Stomach (tissue), 9 donors: Measurements from ENCODE around the gene MUC5B. TPM values are rescaled to one million over a fixed set of nuclear protein-coding genes. Genes with fewer than 3 reads are reported as not detected.

ENCODE experiments used
- DNase-seq, 2 donors: peaks; one replicate each; pipeline versions ENCODE4 v3.0.0 to v3.0.0-alpha.2; 2013 to 2019
- H3K27ac ChIP-seq, 5 donors: fragments of 200-600 bp in 4 of 5; sonication (generic) in 4 of 5; one replicate each; pipeline ENCODE4 v1.5.1; 2013 to 2019; ENCODE audit warnings: mild to moderate bottlenecking in 1 of 5, moderate library complexity in 1 of 5
- H3K27me3 ChIP-seq, 3 donors: fragments of 200-600 bp; sonication (generic); one replicate each; pipeline ENCODE4 v1.5.1; 2017 to 2019; ENCODE audit warnings: mixed run types in 1 of 3
- H3K36me3 ChIP-seq, 4 donors: fragments of 200-600 bp; sonication (generic); 1 replicate in 3 of 4; 2 replicates in 1 of 4; pipeline ENCODE4 v1.5.1; 2016 to 2019
- H3K4me1 ChIP-seq, 4 donors: fragments of 200-600 bp; sonication (generic); one replicate each; pipeline ENCODE4 v1.5.1; 2016 to 2019
- H3K4me3 ChIP-seq, 4 donors: fragments of 200-600 bp; sonication (generic) in 3 of 4; one replicate each; pipeline ENCODE4 v1.5.1; 2016 to 2019; ENCODE audit warnings: mild to moderate bottlenecking in 1 of 4
- H3K9me3 ChIP-seq, 4 donors: fragments of 200-600 bp; sonication (generic); one replicate each; pipeline ENCODE4 v1.5.1; 2016 to 2019
- EP300 ChIP-seq: sonication (generic); formaldehyde crosslinking; IDR thresholded peaks from one replicate; pipeline ENCODE4 v1.6.1; 2017; ENCODE audit warnings: antibody characterized with exemption
- POLR2A ChIP-seq, 4 donors: fragments of 450-650 bp; IDR thresholded peaks; one replicate each; pipeline ENCODE4 v1.6.1; 2016; ENCODE audit warnings: antibody characterized with exemption in 4 of 4, control low read depth in 2 of 4, mild to moderate bottlenecking in 1 of 4, moderate library complexity in 1 of 4
- POLR2AphosphoS5 ChIP-seq, 3 donors: sonication (generic); formaldehyde crosslinking; IDR thresholded peaks; one replicate each; pipeline ENCODE4 v1.6.1; 2016; ENCODE audit warnings: antibody characterized with exemption in 3 of 3
- WGBS, 5 donors: extraction: QIAGEN DNeasy Blood & Tissue Kit in 3 of 5; methylation state at CpG; one replicate each; pipeline versions ENCODE4 v1.1.5 to v1.1.7; 2013 to 2018; 5-methylcytosine and 5-hydroxymethylcytosine counted together
- intact Hi-C: fragments of 100-400 bp; cut with DNase I; formaldehyde crosslinking; loops from one replicate; pipeline ENCODE4 v1.15.1; 2023; ENCODE audit warnings: low total_unique reads
- polyA plus RNA-seq, 3 donors: library from polyadenylated mRNA; stranded (reverse); fragments of 200-250 nt; gene quantifications; one replicate each; pipeline ENCODE4 v1.2.3, GENCODE V29; 2013
- total RNA-seq, 5 donors: library from RNA; depleted of rRNA; stranded (reverse); fragments of >200 nt; gene quantifications; one replicate each; pipeline versions ENCODE4 v1.1.0 to v1.2.3, GENCODE V29; 2014 to 2016
- TF ChIP-seq, protein P1 (sequence below), 7 experiments: fragments of 450-650 bp in 4 of 7; fragments of 200-600 bp in 3 of 7; sonication (generic) in 3 of 7; IDR thresholded peaks; one replicate each; pipeline ENCODE4 v1.5.1; 2016 to 2019; ENCODE audit warnings: antibody characterized with exemption in 7 of 7, control low read depth in 2 of 7, mild to moderate bottlenecking in 1 of 7
- donor health status: healthy with polysubstance abuse.
- donor health status: Bipolar disorder and iron deficiency.
- donor health status: healthy.

The MUC5B gene
- total and polyA plus RNA-seq, 8 donors: under 0.01 to 516 (median 6.6) TPM

DNA sequence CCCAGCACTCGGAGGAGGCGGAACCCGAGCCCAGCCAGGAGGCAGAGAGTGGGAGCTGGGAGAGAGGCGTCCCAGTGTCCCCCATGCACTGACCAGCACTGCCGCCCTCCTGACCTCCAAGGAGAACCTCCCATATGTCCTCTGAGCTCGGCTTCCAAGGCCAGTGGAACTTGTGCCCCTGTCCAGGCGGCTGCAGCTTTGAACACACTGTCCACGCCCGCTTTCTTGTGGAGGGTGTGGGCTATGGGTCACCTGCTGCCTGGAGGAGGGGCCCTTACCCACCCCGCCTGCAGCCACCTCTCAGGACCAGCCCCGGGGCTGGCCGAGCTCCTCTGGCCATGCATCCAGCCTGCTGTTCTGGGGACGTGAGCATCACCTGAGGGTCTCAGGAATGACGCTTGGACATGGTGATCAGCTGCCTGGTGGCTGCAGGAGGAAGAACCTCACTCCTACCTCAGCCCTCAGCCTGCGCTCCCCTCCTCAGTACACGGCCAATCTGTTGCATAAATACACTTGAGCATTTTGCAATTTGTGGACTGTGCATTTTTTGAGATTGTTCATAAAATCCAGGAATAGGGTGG lies 22.2 kb upstream of the MUC5B start:
- DNase-seq: peak in 1 of 2 donors; percentile 25
- H3K27me3 ChIP-seq: peaks cover 5 to 88% (median 11%) of the 10 kb centered on the region in 3 donors
- TF ChIP-seq POLR2A (IDR thresholded peaks at IDR 0.05) (no peak), EP300 (no peak), POLR2AphosphoS5 (IDR thresholded peaks at IDR 0.05) (no peak)
- TF ChIP-seq, protein P1, sequence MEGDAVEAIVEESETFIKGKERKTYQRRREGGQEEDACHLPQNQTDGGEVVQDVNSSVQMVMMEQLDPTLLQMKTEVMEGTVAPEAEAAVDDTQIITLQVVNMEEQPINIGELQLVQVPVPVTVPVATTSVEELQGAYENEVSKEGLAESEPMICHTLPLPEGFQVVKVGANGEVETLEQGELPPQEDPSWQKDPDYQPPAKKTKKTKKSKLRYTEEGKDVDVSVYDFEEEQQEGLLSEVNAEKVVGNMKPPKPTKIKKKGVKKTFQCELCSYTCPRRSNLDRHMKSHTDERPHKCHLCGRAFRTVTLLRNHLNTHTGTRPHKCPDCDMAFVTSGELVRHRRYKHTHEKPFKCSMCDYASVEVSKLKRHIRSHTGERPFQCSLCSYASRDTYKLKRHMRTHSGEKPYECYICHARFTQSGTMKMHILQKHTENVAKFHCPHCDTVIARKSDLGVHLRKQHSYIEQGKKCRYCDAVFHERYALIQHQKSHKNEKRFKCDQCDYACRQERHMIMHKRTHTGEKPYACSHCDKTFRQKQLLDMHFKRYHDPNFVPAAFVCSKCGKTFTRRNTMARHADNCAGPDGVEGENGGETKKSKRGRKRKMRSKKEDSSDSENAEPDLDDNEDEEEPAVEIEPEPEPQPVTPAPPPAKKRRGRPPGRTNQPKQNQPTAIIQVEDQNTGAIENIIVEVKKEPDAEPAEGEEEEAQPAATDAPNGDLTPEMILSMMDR (IDR thresholded peaks at IDR 0.05): no peak
- H3K36me3 ChIP-seq: peaks cover 0 to 55% (median 25%) of the 10 kb centered on the region in 4 donors
- H3K9me3 ChIP-seq: no peaks in the 10 kb centered on the region
- H3K4me1 ChIP-seq: peaks cover 0 to 17% (median 11%) of the 10 kb centered on the region in 4 donors
- WGBS, 5 donors: 62 to 80% (median 72%) methylated on average over 10 to 16 of the region's 16 CpGs
- H3K27ac ChIP-seq: no peak overlapping the region
- intact Hi-C loops: no loop called here
- H3K4me3 ChIP-seq: no peak overlapping the region

DNA sequence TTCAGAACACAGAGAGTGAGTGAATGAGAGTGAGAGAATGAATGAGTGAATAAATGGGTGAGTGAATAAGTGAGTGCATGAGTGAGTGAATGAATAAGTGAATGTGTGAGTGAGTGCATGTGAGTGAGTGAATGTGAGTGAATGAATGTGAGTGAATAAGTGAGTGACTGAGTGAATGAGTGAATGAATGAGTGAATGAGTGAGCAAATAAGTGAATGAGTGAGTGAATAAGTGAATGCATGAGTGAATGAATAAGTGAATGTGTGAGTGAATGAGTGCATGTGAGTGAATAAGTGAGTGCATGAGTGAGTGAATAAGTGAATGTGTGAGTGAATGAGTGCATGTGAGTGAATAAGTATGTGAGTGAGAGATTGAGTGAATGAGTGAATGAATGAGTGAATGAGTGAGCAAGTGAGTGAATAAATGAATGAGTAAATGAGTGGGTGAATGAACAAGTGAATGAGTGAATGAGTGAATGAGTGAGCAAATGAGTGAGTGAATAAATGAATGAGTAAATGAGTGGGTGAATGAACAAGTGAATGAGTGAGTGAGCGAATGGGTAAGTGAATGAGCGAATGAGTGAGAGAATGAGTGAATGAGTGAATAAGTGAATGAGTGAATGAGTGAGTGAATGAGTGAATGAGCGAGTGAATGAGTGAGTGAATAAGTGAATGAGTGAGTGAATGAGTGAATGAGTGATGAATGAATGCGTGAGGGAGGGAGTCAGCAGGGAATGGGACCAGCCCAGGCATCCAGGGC lies 21.3 kb upstream of the MUC5B start:
- Histone ChIP-seq H3K27me3 (peaks cover 5 to 86% (median 11%) of the 10 kb centered on the region in 3 donors), H3K4me1 (peaks cover 0 to 17% (median 11%) of the 10 kb centered on the region in 4 donors), H3K4me3 (no peak overlapping the region), H3K27ac (no peak overlapping the region), H3K9me3 (no peaks in the 10 kb centered on the region), H3K36me3 (peaks cover 0 to 46% (median 20%) of the 10 kb centered on the region in 4 donors)
- DNase-seq: no peak
- intact Hi-C loops: no loop called here
- TF ChIP-seq POLR2A (IDR thresholded peaks at IDR 0.05) (no peak), POLR2AphosphoS5 (IDR thresholded peaks at IDR 0.05) (peak in 2 of 3 donors; percentile 3 to 21)
- 81 to 92% (median 85%) methylated on average over 4 of the region's 4 CpGs for WGBS, 5 donors

DNA sequence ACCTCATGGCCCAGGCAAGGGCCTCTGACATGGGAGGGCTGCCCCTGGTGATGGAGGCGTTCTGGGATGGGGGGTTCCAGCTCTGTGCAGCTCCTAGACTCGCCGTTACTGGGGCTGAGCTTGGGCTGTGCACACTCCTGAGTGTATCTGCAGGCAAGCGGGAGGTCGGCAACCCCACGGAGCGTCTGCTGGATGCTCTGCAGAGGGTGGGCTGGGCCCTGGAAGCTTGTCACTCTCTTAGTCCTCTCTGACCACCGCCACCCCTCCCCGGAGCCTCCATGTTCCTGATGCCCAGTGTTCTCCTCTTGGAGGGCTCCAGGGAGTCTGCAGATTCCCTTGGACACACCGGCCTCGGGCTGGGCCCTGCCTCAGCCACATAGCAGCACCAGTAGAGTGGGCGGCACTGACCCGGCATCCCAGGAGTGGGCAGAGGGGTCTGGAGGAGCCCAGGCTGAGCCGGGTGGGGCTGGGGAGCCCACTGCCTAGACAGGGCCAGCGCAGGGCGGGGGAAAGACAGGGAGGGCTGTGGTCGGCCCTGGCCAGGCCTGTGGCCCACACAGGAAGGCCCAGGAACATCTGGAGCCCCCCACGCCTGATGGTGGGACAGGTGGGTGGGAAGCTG lies 20.6 kb upstream of the MUC5B start:
- Histone ChIP-seq H3K4me3 (no peak overlapping the region), H3K4me1 (peaks cover 0 to 17% (median 11%) of the 10 kb centered on the region in 4 donors), H3K36me3 (peaks cover 0 to 39% (median 17%) of the 10 kb centered on the region in 4 donors), H3K9me3 (no peaks in the 10 kb centered on the region), H3K27ac (peak overlapping the region in 1 of 5 donors; percentile 1), H3K27me3 (peaks cover 4 to 86% (median 11%) of the 10 kb centered on the region in 3 donors)
- peak; percentile 37 to 62 for DNase-seq
- WGBS, 5 donors: 35 to 43% (median 39%) methylated on average over 12 to 18 of the region's 18 CpGs
- intact Hi-C loops: no loop called here
- TF ChIP-seq POLR2AphosphoS5 (IDR thresholded peaks at IDR 0.05) (no peak), EP300 (no peak), POLR2A (IDR thresholded peaks at IDR 0.05) (no peak)
- TF ChIP-seq, protein P1 (IDR thresholded peaks at IDR 0.05): no peak

DNA sequence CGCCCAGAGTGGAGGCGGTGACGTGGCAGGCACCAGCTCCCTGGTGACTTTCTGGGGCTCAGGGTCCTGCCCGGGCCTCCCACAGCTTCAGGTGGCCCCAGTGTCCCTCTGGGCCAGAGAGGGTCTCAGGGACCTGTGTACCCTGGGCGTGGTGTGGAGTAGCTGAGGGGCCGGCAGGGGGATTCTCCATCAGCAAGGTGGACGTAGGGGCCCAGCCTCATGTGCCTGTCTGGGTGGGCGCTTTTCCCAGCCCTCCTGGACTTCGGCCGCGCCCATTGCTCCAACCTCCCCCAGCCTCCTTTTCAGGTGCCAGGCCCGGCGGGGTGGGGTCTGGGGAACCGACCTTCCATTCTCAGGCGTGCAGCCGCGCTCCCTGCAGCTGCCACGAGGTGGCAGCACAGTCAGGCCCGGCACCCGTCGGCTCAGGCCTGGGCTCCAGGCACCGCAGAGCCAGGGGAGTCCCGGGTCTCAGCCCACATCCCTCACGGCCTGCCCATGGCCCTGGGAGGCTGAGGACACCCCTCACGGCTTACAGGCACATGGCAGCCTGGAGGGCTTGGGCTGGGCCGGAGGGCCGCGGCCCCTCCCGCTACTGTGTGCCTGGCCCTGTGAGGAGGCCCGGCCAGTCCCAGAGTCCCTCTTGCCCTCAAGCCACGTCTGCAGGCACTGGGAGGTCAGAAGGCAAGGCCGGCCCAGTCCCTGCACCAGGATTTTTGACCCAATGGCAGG lies 19.9 kb upstream of the MUC5B start:
- DNase-seq: peak; percentile 76 to 88
- TF ChIP-seq, protein P1 (IDR thresholded peaks at IDR 0.05): peak in 5 of 7 experiments; percentile 82 to 92 (median 87)
- TF ChIP-seq POLR2AphosphoS5 (IDR thresholded peaks at IDR 0.05): peak in 1 of 3 donors; percentile 33
- no peak for TF ChIP-seq POLR2A (IDR thresholded peaks at IDR 0.05)
- no peak for TF ChIP-seq EP300
- Histone ChIP-seq H3K27ac (peak overlapping the region in 2 of 5 donors; percentile 9 to 38), H3K4me3 (no peak overlapping the region), H3K9me3 (no peaks in the 10 kb centered on the region), H3K27me3 (peaks cover 0 to 85% (median 11%) of the 10 kb centered on the region in 3 donors), H3K36me3 (peaks cover 0 to 33% (median 13%) of the 10 kb centered on the region in 4 donors), H3K4me1 (peaks cover 0 to 18% (median 14%) of the 10 kb centered on the region in 4 donors)
- WGBS, 5 donors: 16 to 23% (median 18%) methylated on average over 9 to 32 of the region's 32 CpGs; no CpG with 5 or more reads in 1 of the 5 donors
- intact Hi-C loops: no loop called here
